K562 (cell line): ENCODE results near the gene BLOC1S3. TPM values are rescaled to one million over a fixed set of nuclear protein-coding genes. Genes with fewer than 3 reads are reported as not detected.

ENCODE experiments used
- ATAC-seq: fragments of 200-7000 bp; cut with Tn5 transposase; 3 replicates; pipeline ENCODE4 v1.9.1; 2020; ENCODE audit warnings: moderate library complexity
- BruUV-seq: library from RNA; stranded (reverse); fragments of 400-500 nt; replicated peaks from 2 replicates; lab custom pipeline; 2021; lab: Mats Ljungman, UMichigan
- CTCF ChIA-PET: fragments of 300-600 bp; formaldehyde crosslinking; extraction: SDS; loops from one replicate; lab custom pipeline; 2021; ENCODE audit warnings: low intra/inter-chr PET ratio; lab: Yijun Ruan, JAX
- POLR2A ChIA-PET: fragments of 300-600, 350-650 bp; sonication (Branson Sonifier 250); formaldehyde crosslinking; extraction: SDS; loops from one replicate; lab custom pipeline; 2021; ENCODE audit warnings: antibody characterized with exemption, inconsistent platforms; lab: Yijun Ruan, JAX
- DNase-seq, 4 experiments: peaks; one replicate each; pipeline versions ENCODE4 v3.0.0 to v3.0.0-alpha.2; 2011 to 2018; ENCODE audit warnings: low spot score in 3 of 4, mixed read lengths in 3 of 4; ENCODE audit errors: extremely low read depth in 1 of 4
- FAIRE-seq: peaks from 2 replicates; lab custom pipeline; 2011; peaks lifted over from hg19 to GRCh38; lab: Jason Lieb, UNC
- H2AFZ ChIP-seq: 2 replicates; pipeline ENCODE4 v1.6.0; 2011; ENCODE audit warnings: low read depth, low read length, control low read depth, inconsistent platforms
- H3K27ac ChIP-seq: fragments of 200-600 bp; 3 replicates; pipeline ENCODE4 v1.8.0; 2011; ENCODE audit warnings: low read depth, mild to moderate bottlenecking, control low read depth, inconsistent platforms, low read length, moderate library complexity, mixed read lengths; ENCODE audit errors: extremely low read depth
- H3K27me3 ChIP-seq, 2 experiments: fragments of 300-600 bp in 1 of 2; 2 replicates in 1 of 2; 3 replicates in 1 of 2; pipeline versions ENCODE4 v1.6.0 to v1.8.0; 2011; ENCODE audit warnings: inconsistent platforms in 2 of 2, low read length in 2 of 2, mild to moderate bottlenecking in 1 of 2, mixed read lengths in 1 of 2, moderate library complexity in 1 of 2; ENCODE audit not compliant: control insufficient read depth in 2 of 2, insufficient read depth in 2 of 2
- H3K36me3 ChIP-seq: fragments of 300-600 bp; 3 replicates; pipeline ENCODE4 v1.8.0; 2011; ENCODE audit warnings: mild to moderate bottlenecking, low read length, inconsistent platforms; ENCODE audit not compliant: control insufficient read depth, insufficient read depth
- H3K4me1 ChIP-seq, 2 experiments: fragments of 200-600 bp in 1 of 2; replicated peaks in 1 of 2; 2 replicates in 1 of 2; 3 replicates in 1 of 2; pipeline versions ENCODE4 v1.5.1 to v1.8.0; 2011; ENCODE audit warnings: inconsistent platforms in 2 of 2, low read length in 2 of 2, mild to moderate bottlenecking in 1 of 2, mixed read lengths in 1 of 2, moderate library complexity in 1 of 2; ENCODE audit not compliant: control insufficient read depth in 2 of 2, insufficient read depth in 2 of 2
- H3K4me2 ChIP-seq: 2 replicates; pipeline ENCODE4 v1.6.1; 2011; ENCODE audit warnings: low read length, control low read depth, inconsistent platforms, mixed read lengths; ENCODE audit not compliant: insufficient read depth
- H3K4me3 ChIP-seq: fragments of 200-600 bp; sonication (generic), shearing (Covaris generic); 2 replicates; pipeline ENCODE4 v1.5.1; 2016; ENCODE audit warnings: control low read depth, inconsistent platforms
- H3K79me2 ChIP-seq: fragments of 200-600 bp; 3 replicates; pipeline ENCODE4 v1.8.0; 2011; ENCODE audit warnings: low read length, inconsistent platforms; ENCODE audit not compliant: control insufficient read depth, insufficient read depth
- H3K9ac ChIP-seq, 2 experiments: 2 replicates each; pipeline versions ENCODE4 v1.6.0 to v1.6.1; 2011; ENCODE audit warnings: low read depth in 2 of 2, low read length in 2 of 2, control low read depth in 1 of 2, inconsistent platforms in 1 of 2, mild to moderate bottlenecking in 1 of 2, mixed read lengths in 1 of 2; ENCODE audit not compliant: insufficient read depth in 1 of 2
- H3K9me1 ChIP-seq: one replicate; pipeline ENCODE4 v1.6.0; 2011; ENCODE audit warnings: inconsistent platforms, mild to moderate bottlenecking, low read length, moderate library complexity; ENCODE audit not compliant: control insufficient read depth, insufficient read depth
- H3K9me3 ChIP-seq: replicated peaks from 2 replicates; pipeline ENCODE4 v1.5.1; 2011; ENCODE audit warnings: low read depth, low read length, inconsistent platforms; ENCODE audit not compliant: control insufficient read depth, insufficient read depth
- H4K20me1 ChIP-seq: replicated peaks from 2 replicates; pipeline ENCODE4 v1.6.1; 2011; ENCODE audit warnings: low read length, inconsistent platforms, mixed read lengths; ENCODE audit not compliant: control insufficient read depth, insufficient read depth
- CLOCK ChIP-seq: fragments of 250-450 bp; sonication (Bioruptor Pico); IDR thresholded peaks from 2 replicates; pipeline ENCODE4 v1.4.0; 2020; ENCODE audit warnings: mild to moderate bottlenecking, moderate library complexity, borderline replicate concordance
- GTF2F1 ChIP-seq: IDR thresholded peaks from 2 replicates; pipeline ENCODE4 v1.6.1; 2011; ENCODE audit warnings: low read depth, low read length, improper control_type of control experiment
- KAT2B ChIP-seq: IDR thresholded peaks from one replicate; pipeline ENCODE4 v1.6.1; 2012; ENCODE audit warnings: low read depth, mild to moderate bottlenecking, control low read depth, inconsistent platforms, low read length, moderate library complexity
- NCOA6 ChIP-seq: fragments of 450-650 bp; IDR thresholded peaks from 2 replicates; pipeline ENCODE4 v1.6.1; 2017; ENCODE audit warnings: mild to moderate bottlenecking
- NFATC3 ChIP-seq: fragments of 450-650 bp; IDR thresholded peaks from 2 replicates; pipeline ENCODE4 v1.6.1; 2017; ENCODE audit warnings: mild to moderate bottlenecking
- NFE2L1 ChIP-seq: fragments of 450-650 bp; IDR thresholded peaks from 2 replicates; pipeline ENCODE4 v1.6.1; 2016; ENCODE audit warnings: missing genetic modification characterization, low read depth, mild to moderate bottlenecking, missing compliant biosample characterization, moderate library complexity, borderline replicate concordance
- PHB ChIP-seq: fragments of 250-450 bp; sonication (Bioruptor Pico); IDR thresholded peaks from 2 replicates; pipeline ENCODE4 v1.5.0; 2021
- POLR2H ChIP-seq: IDR thresholded peaks from 2 replicates; pipeline ENCODE4 v1.6.1; 2016; ENCODE audit warnings: missing genetic modification characterization, low read depth, mild to moderate bottlenecking, control low read depth, missing compliant biosample characterization, moderate library complexity
- SIX5 ChIP-seq, 2 experiments: IDR thresholded peaks; 2 replicates each; pipeline ENCODE4 v1.6.1; 2011; ENCODE audit warnings: low read length in 2 of 2, borderline replicate concordance in 1 of 2, low read depth in 1 of 2, mild to moderate bottlenecking in 1 of 2, moderate library complexity in 1 of 2; ENCODE audit not compliant: insufficient read depth in 1 of 2
- SNIP1 ChIP-seq: fragments of 450-650 bp; IDR thresholded peaks from 2 replicates; pipeline ENCODE4 v1.7.1; 2017; ENCODE audit warnings: low read depth, mild to moderate bottlenecking
- TAF15 ChIP-seq: fragments of 200-400 bp; formaldehyde crosslinking; IDR thresholded peaks from 2 replicates; pipeline ENCODE4 v1.6.1; 2017; ENCODE audit warnings: mild to moderate bottlenecking, low read depth, low read length, moderate library complexity
- TCF7 ChIP-seq: sonication (generic); IDR thresholded peaks from 2 replicates; pipeline ENCODE4 v1.6.1; 2016; ENCODE audit warnings: antibody characterized with exemption, borderline replicate concordance
- TRIM28 ChIP-seq: fragments of 450-650 bp; IDR thresholded peaks from 2 replicates; pipeline ENCODE4 v1.6.1; 2017
- ZNF212 ChIP-seq: fragments of 450-650 bp; formaldehyde crosslinking; IDR thresholded peaks from 2 replicates; pipeline ENCODE4 v1.4.0; 2020; ENCODE audit warnings: mild to moderate bottlenecking
- ZNF830 ChIP-seq: fragments of 250-450 bp; sonication (Bioruptor Pico); IDR thresholded peaks from 2 replicates; pipeline ENCODE4 v1.5.0; 2021; ENCODE audit warnings: mild to moderate bottlenecking
- WGBS: fragments of 100-300 bp; shearing (Covaris generic); methylation state at CpG from one replicate; pipeline ENCODE4 v1.1.6; 2016; ENCODE audit warnings: low coverage, mixed read lengths; ENCODE audit not compliant: insufficient coverage; ENCODE audit errors: missing lambda C conversion rate; 5-methylcytosine and 5-hydroxymethylcytosine counted together
- in situ Hi-C: fragments of 300-500 bp; cut with MboI; formaldehyde crosslinking; loops from 4 replicates; pipeline ENCODE4 v1.15.0; 2018; ENCODE audit warnings: inconsistent platforms, mixed read lengths
- intact Hi-C: fragments of 100-400 bp; cut with micrococcal nuclease; formaldehyde crosslinking; loops from 2 replicates; pipeline ENCODE4 v1.14.2; 2022
- polyA plus RNA-seq, 8 experiments: library from polyadenylated mRNA; depleted of rRNA in 4 of 8; stranded (reverse) in 5 of 8; unstranded in 3 of 8; fragments of >200 nt; fragmentation: Nextera tagmentation in 2 of 8; fragmentation: Illumina TruSeq in 1 of 8; extraction: Ambion mirVana in 2 of 8; extraction: Trizol in 1 of 8; gene quantifications; 2 replicates each; pipeline versions ENCODE4 v1.2.1 to v1.2.3, GENCODE V29; 2011 to 2014; ENCODE audit warnings: inconsistent platforms in 1 of 8, missing spikeins in 1 of 8
- total RNA-seq, 7 experiments: library from RNA; depleted of rRNA in 6 of 7; stranded (reverse); fragments of >200 nt in 6 of 7; fragmentation: Illumina TruSeq in 2 of 7; extraction: Trizol in 2 of 7; gene quantifications; 2 replicates each; pipeline versions ENCODE4 v1.2.1 to v1.2.3, GENCODE V29; 2011 to 2021; ENCODE audit warnings: low replicate concordance in 1 of 7

The BLOC1S3 gene
- total and polyA plus RNA-seq, 9 of the 15 experiments (the other 6 are each of a cell fraction or from before 2014, with no cell fraction given) = 3.9 to 20.2 (median 10.4) TPM

- intact Hi-C loops = loop anchor here (5.0 kb wide), 1 partner anchor 173 kb away; no protein-coding TSS in a partner anchor
- no peaks in the 10 kb centered on the region for H4K20me1 ChIP-seq
- H3K36me3 ChIP-seq = no peaks in the 10 kb centered on the region
- peaks cover 4 to 7% of the 10 kb centered on the region in 2 experiments; a peak in 4 of 5 replicates for H3K4me1 ChIP-seq
- no peaks in the 10 kb centered on the region for H3K9me1 ChIP-seq
- ChIA-PET CTCF (no interaction called here), POLR2A (interaction anchor here (0.8 kb wide), 1 partner anchor 9 kb away, joined by 4 read pairs; no protein-coding TSS in a partner anchor)
- ATAC-seq = no peak
- in situ Hi-C loops = no loop called here
- H3K9me3 ChIP-seq = no peaks in the 10 kb centered on the region
- H2AFZ ChIP-seq = no peak overlapping the region
- no peak overlapping the region for H3K9ac ChIP-seq
- H3K79me2 ChIP-seq = no peaks in the 10 kb centered on the region
- no peak for DNase-seq
- no TSS peak for BruUV-seq
- no peak overlapping the region for H3K27ac ChIP-seq
- 29% methylated on average over 1 of the region's 1 CpG for WGBS
- no peak overlapping the region for H3K4me3 ChIP-seq
- TF ChIP-seq PHB (CRISPR knock-in tag) = no peak
- 0 out of 2 replicates have a peak, but pooled peaks have one; percentile 53 for TF ChIP-seq TRIM28
- H3K4me2 ChIP-seq = no peak overlapping the region
- no peak for FAIRE-seq
- no peaks in the 10 kb centered on the region for H3K27me3 ChIP-seq
Observed at GRCh38 chr19:45189971-45190370, 11.4 kb downstream of the BLOC1S3 start.

GRCh38 chr19:45191375-45191774 is 12.8 kb downstream of the BLOC1S3 start:
- ChIA-PET CTCF (no interaction called here), POLR2A (interaction anchor here (0.6 to 1.5 kb wide), 3 partner anchors 9 to 111 kb away, joined by 3 to 6 read pairs (median 3); no protein-coding TSS in a partner anchor)
- Histone ChIP-seq H3K79me2 (no peaks in the 10 kb centered on the region), H3K9me1 (no peaks in the 10 kb centered on the region), H3K36me3 (no peaks in the 10 kb centered on the region), H3K4me1 (peaks cover 4 to 6% of the 10 kb centered on the region in 2 experiments; a peak in 4 of 5 replicates), H3K9me3 (no peaks in the 10 kb centered on the region), H4K20me1 (no peaks in the 10 kb centered on the region), H3K9ac (0 out of 4 replicates have a peak overlapping the region, but pooled peaks of 1 of the 2 experiments have one; percentile 45), H3K4me2 (no peak overlapping the region), H3K27ac (no peak overlapping the region), H3K4me3 (no peak overlapping the region), H2AFZ (no peak overlapping the region), H3K27me3 (no peaks in the 10 kb centered on the region)
- FAIRE-seq (no peak), DNase-seq (no peak), ATAC-seq (no peak)
- no TSS peak for BruUV-seq
- WGBS = 84% methylated on average over 4 of the region's 4 CpGs
- in situ Hi-C loops = no loop called here
- intact Hi-C loops = no loop called here
- no peak for TF ChIP-seq SIX5 (IDR thresholded peaks at IDR 0.05; ENCODE audit: borderline replicate concordance in 1 of 2, insufficient read depth in 1 of 2, low read depth in 1 of 2, low read length in 2 of 2)
- no peak for TF ChIP-seq KAT2B
- TF ChIP-seq CLOCK (CRISPR knock-in tag) = no peak
- TF ChIP-seq POLR2H (tag) = no peak
- no peak for TF ChIP-seq TAF15
- no peak for TF ChIP-seq TCF7
- TF ChIP-seq GTF2F1 = no peak
- TF ChIP-seq ZNF212 (CRISPR knock-in tag) = no peak
- no peak for TF ChIP-seq NFATC3
- no peak for TF ChIP-seq NFE2L1 (tag)
- TF ChIP-seq SNIP1 = no peak
- TF ChIP-seq ZNF830 = no peak
- TF ChIP-seq NCOA6 = no peak
